ENCODE results near the gene SYNE2. TPM values are rescaled to one million over a fixed set of nuclear protein-coding genes. Genes with fewer than 3 reads are reported as not detected.

SYNE2 gene
- total RNA-seq, 1 donor from 2014 or later, result 85.7 TPM

DNA sequence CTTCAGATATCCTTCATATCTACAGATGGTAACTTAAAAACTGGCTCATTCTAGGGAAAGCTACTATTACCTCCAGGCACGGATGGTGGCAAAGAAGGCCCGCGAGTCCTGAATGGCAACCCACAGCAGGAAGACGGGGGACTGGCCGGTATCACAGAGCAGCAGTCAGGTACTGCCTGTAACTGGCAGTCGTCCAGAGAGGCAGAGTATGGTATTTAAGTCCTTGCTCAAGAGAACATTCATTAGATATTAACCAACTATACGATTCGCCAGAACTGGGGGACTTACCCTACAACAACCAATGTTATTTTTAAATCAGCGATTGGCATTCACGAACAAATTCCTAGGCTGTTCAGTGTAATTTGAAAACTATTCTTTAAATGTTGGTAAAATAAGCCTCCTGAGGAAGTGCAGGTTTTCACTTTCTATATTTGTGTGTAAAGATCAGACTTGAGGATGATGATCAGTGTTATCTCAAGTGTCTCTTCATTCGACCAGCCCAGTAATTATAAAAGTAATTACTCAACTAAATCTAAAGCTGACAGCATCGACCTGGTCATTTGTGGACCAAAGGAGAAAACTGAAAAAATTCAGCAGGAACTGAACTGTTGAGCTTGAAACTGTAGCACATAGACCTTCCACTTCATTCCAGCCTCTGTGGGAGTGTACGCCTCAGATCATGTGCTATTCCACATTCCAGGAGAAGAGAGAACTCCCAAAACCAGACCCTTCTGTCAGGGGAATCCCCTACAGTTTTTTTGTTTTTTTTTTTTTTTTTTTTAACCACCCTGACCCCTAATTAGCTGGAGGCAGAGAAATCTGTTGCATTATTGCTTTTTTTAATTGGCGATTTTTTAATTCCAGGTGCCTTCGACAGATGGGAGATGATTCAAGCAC is 365.8 kb downstream of the SYNE2 start:
- no peak for DNase-seq (ENCODE audit: low spot score)

DNA sequence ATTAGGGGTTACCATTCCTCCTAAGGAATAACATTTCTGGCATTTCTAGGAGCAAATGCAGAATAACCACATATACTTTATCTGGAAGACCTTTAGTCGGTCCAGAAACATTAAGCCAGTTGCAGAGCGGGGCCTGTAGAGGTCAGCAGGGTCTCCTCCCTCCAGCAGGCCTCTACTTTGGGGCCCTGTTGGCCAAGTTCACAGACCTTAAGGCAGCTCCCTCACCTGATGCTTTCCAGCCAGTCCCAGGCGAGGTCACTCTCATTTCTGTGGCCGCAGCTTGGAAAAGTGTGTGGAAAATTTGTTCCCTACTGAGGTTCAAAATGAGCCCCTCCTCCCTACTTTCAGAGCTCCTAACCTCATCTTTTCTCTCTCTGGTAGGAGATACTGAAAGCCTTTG is 367.3 kb downstream of the SYNE2 start:
- no peak for DNase-seq (ENCODE audit: low spot score)

DNA sequence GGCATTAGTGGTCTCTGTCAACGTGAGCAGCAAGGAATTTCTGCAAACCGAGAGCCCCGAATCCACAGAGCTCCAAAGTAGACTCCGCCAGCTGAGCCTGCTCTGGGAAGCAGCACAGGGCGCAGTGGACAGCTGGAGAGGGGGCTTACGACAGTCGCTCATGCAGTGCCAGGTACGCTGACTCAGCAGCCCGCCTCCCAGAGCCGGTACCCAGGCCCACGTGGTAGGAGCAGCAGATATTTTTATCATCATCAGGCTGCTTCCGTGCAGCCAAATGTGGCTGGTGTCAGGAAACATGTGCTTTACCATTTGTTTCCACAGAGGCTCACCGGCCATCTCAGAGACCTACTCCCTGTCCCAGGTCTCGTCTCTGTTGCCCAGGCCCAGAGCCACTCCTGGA is 367.7 kb downstream of the SYNE2 start:
- DNase-seq (ENCODE audit: low spot score), result peak; percentile 28

DNA sequence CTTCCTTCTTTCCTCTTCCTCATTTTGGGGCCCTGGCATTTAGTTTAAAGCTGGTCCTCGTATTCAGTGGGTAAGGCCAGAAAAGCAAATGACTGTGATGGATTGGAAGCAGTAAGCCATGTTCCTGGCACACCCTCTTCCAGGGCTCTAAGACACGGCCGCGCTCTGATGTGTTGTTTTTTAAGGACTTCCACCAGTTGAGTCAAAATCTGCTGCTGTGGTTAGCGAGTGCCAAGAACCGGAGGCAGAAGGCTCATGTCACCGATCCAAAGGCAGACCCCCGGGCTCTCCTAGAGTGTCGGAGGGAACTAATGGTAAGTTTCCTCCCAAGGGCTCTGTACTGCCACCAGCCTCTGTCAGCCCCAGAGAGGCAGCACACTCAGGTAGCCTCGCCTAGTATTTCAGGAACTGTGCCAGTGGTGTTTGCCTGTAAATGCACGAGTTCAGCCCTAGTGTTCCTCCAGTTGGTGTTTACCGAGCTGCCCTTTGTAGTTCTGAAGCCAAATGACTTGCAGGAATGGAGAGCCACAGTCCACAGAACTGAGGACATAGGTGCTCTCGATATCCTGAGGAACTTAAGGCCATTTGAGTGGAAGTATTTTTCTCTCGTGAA is 368.7 kb downstream of the SYNE2 start:
- DNase-seq (ENCODE audit: low spot score), result no peak

DNA sequence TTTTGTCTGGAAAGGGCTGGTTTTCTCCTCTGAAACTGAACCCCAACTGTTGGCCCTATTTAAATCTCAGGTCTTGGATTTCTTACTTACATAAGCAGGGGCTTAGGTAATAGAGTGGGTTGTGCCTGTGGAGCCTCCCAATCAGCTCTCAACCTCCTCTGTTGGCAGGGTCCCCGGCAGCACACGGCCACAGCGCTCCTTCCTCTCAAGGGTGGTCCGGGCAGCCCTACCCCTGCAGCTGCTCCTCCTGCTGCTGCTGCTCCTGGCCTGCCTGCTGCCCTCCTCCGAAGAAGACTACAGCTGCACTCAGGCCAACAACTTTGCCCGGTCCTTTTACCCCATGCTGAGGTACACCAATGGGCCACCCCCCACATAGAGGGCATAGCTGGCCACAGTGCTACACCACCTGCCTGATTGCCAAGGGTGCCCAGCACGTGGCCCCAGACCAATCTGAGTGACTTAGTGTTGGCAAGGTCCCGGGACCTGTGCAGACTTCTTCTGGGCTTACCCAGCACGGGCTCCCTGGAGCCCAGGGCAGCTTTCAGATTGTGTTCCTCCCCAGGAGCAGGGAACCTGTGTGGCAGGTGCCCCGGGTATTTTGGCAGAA is 372.4 kb downstream of the SYNE2 start:
- DNase-seq (ENCODE audit: low spot score), result no peak

DNA sequence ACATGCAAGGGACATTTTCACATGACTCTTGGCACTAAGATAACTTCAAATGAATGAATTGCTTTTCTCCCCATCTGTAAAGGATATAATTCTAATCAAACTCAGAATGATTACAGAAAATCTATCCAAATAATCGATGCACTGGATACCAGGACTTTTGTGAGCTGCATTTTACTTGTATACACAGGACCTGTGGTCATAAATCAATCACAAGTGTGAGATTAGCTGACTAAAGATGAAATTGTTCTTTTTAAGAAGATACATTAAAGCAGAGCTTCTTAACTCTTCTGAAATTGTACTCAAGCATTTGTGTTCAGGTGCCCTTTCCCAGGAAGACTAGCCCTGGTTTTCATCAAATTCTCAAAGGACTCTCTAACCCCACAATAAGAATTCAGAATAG is 375.1 kb downstream of the SYNE2 start:
- DNase-seq (ENCODE audit: low spot score), result no peak

DNA sequence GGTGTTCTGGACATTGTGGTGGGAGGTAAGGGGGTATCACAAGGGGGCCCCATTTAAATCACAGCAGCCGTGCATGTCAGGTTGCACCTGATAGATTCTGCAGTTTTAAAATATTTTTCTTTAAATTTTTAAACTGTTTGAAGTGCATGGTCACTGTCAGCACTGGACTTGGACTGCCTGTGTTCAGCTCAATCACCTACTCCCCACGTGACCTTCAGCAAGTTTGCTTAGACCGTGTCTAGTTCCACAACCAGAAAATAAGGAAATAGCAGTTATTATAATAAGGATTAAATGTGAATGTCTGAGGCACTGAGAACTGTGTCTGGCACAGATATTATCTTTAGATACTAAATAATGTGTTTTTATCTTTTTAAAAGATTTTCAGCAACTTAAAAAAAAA is 376.7 kb downstream of the SYNE2 start:
- DNase-seq (ENCODE audit: low spot score), result no peak

DNA sequence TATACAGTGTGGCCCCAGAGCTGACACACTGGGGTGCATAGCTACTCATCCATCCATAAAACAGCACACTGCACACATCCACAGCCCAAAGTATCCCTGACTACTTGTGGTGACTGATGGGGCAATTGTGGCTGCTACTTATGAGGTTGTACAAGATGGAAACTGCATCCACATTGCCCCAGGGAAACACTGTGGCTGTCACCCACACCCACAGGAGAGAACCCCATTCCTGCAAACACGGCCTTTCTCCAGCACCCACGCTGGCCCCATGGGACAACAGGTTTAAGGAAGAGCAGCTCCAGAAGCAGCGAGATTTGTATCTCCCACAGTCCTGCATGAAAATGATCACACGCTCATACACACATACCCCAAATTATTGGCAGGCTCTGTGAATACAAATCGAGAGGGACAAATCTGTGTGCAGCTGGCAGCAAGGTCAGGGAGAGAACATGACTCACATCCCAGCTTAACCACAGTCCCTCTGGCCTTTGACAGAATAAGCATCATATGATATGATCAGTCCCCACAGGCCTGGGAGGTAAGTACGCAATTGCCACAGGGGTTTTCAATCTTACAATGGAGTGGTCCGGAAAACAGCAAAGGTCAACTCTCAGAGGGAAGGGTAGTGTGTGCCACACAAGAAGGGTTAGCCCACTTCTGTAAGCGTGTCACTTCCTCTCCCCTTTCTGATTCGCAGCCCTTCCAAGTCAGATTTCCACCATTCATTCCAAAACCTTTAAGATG is 379.5 kb downstream of the SYNE2 start:
- DNase-seq (ENCODE audit: low spot score), result no peak

DNA sequence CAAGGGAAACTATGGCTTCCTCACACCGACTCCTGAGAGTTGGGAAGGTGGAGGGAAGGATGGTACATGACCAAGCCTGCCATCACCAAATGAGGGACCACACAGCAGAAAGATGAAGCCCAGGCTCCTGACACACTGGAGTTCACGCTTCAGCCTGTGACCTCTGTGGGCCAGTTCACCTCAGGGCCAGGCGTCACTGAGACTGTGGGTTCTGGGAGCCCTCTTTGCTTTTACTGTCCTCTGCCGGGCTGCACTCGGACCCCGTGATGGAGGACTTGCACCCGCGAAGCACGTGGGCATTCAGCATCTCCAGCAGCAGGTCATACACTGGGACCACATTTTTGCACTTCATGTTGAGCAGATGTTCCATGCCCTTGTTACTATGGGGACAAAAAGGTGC is 380.1 kb downstream of the SYNE2 start:
- DNase-seq (ENCODE audit: low spot score), result no peak

DNA sequence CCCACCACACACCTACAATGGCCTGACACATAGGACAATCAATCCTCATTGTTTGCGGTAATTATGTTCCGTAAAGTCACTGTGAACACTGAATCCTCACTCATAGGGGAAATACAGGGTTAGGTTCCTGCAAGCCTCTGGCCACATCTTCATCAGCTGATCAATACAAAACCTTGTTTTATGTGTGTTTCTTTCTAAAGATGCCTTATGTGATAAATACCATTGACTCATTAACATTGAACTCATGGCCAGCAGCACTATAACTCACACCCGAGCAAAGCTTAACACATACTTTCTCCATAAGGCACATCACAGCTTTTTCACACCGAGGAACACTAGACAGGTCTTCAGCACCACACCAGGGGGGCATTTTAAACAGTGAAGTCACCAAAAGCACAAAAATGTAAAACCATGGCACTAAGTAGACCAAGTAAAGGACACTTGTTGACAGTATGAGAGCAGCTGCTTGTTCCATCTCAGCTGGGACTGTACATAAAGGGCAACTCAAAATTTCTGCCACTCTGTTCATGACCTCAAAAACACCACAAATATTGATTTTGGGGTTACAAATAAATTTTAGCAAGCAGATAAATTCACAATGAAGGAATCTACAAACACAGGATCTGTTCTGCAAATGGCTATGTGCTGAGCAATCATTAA is 380.9 kb downstream of the SYNE2 start:
- DNase-seq (ENCODE audit: low spot score), result no peak

DNA sequence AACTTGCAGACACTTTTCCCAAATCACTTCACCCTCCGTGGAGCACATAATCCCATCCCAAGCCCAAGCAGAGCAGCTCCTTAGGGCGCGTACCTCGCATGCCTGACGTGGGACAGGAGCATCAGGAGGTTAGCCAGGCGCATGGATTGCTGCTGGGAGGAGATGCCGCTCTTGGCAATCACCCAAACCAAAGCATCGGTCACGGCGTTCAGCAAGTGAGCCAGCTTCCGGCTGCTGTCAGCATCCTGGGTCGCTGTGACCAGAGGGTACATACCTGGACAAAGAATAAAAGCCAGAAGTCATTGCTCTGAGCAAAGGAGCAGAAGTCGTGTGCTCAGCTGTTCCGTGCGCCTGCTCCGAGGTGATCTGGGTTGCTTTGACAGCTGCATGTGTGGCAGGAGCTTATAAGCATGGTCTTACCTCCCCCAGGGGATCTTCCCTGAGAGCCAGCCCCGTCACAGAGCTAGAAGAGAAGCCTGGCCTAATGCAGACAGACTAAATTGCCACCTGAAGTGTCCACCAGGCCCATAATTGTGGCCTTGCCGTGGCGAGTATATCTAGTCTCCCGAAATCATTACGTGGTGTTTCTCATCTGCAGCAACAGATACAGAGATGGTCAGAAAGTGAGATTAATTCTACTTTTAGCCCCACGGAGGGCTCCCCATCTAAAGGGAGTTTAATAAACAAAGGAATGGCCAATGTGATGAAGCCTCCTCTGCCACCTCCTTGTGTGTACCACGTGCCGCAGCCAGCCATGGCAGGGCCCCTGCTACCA is 382.3 kb downstream of the SYNE2 start:
- no peak for DNase-seq (ENCODE audit: low spot score)

DNA sequence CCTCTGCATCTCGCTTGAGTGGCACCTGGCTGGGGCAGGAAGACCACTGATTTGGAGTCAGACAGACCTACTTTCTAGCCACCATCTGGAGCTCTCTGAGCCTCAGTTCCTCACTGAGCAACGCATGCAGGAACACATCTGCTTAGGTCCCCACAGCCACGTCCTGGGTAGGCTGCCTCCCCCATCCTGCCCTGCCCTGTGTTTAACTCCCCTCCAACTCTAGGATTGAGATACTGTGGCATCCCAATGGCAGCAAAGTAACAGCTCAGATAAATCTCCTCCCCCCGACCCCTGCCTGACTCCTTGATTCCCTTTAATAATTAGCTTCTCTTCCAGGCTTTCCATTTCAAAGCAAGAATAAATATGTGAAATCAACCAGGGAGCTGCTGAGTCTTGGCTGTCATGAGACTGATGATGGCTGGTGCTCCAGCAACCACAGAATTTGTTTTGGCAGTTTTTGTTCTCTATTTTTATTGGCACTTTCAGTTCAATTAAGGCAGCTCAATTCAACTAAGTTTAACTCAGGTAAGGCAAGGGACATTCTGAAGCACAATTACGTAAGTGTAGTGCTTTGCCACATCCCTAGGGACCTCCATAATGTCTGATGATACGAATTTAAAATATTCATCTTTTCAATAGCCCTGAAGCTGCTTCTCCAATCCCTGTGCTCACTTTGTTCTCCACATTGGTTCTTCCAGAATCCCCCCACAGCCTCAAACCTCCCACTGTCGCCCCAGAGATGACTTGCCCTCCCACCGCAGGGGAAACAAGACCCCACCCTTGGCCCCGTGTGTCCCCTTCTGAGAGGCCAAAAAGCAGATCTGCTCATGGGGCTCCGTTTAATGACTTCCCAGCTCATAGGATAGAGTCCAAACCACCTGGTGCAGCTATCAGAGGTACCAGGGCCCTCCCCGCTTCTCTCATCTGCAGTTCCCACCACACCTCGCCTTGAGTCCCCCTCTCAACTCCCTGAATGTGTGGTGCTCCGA is 383.1 kb downstream of the SYNE2 start:
- DNase-seq (ENCODE audit: low spot score), result no peak

DNA sequence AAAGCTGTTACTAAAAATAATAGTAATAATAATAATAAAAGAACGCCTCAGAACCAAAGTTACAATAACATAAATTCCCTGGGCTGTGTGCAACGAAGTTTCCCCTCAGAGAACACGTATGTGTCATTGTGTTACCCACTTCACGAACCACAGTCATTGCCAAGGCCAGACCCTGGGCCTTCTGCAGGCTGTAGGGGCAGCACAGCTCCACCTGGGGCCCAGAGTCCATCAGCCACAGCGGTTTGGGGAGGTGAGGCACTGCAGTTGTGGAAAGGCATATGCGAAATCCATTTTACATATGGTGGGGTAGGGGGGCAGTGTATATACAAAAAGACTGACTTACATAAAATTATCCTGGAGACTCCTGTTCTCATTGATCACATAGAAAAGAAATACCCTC is 385.2 kb downstream of the SYNE2 start:
- no peak for DNase-seq (ENCODE audit: low spot score)

DNA sequence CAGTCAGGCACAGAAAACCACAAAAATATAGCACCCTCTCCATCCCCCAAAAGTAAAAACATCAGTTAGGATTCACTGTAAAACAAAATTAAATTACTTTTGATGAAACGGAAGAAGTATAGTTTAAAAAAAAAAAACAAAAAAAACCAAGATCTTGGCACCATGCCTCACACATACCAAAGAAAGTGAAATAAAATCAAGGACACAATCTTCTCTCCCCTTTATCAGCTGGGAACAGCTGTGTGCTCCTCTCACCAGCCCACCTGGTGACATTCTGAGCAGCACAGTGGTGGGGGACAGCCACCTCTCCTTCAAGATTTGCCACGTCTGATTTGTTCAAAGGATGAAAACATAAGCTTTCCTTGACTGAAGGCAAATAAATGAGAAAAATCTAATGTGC is 385.8 kb downstream of the SYNE2 start:
- DNase-seq (ENCODE audit: low spot score), result no peak

DNA sequence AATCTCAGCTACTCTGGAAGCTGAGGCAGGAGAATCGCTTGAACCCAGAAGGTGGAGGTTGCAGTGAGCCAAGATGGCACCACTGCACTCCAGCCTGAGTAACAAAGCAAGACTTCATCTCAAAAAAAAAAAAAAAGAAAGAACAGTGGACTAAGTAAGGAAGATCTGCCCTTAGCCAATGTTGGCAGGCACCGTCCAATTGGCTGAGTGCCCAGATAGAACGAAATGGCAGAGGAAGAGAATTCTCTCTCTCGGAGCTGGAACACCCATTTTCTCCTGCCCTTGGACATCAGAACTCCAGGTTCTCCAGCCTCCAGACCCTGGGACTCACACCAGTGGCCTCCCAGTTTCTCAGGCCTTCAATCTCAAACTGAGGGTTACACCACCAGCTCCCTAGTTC is 391.5 kb downstream of the SYNE2 start:
- DNase-seq (ENCODE audit: low spot score), result peak; percentile 47

DNA sequence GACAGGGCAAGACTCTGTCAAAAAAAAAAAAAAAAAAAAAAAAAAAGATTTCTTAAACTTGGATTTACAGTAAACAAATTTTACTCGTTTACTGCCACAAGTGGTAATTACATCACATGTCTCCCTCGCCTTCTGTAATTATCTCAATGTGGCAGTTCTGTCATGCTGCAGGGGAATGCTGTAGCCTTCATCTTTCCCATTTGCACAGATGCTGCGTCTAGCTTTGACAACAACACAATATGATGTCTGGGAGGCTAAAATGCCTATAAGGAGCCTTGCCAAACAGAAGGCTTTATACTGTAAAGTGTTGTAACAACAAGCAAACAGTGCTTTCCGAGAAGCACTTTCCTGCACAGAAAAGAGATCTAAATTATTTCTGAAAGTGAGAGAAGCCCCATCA is 392.7 kb downstream of the SYNE2 start:
- DNase-seq (ENCODE audit: low spot score), result no peak

DNA sequence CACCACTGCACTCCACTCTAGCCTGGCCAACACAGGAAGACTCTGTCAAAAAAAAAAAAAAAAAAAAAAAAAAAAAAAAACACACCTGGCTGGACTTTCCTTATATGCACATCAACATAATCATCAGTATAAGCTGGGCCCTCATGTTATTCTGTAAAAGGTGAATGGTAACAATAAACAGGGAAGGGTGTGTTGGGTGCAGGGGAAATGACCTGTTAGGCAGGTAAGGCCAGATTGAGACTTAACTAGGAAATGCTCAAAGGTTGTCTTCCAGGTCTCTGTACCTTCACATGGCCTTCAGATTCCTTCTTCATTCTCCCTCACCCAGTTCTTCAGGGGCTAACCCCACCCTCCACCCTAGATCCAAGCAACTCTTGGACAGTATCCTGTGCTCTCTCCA is 393.9 kb downstream of the SYNE2 start:
- no peak for DNase-seq (ENCODE audit: low spot score)

DNA sequence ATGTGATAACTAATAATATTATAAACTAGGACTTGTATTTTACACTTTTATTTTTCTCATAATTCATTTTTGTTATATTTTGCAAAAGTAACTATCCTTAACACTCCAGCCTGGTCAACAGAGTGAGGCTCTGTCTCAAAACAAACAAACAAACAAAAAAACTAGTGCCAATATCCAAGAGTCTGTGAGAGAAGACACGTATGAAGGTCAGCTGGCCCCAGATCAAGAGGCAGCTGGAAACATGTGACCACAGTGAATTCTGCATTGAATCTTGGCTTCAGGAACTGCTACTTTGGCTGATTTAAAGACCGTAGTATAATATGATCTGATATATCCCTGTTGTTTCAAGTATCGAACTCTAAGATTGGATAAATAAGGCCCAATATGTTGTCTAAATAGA is 394.4 kb downstream of the SYNE2 start:
- DNase-seq (ENCODE audit: low spot score), result no peak

DNA sequence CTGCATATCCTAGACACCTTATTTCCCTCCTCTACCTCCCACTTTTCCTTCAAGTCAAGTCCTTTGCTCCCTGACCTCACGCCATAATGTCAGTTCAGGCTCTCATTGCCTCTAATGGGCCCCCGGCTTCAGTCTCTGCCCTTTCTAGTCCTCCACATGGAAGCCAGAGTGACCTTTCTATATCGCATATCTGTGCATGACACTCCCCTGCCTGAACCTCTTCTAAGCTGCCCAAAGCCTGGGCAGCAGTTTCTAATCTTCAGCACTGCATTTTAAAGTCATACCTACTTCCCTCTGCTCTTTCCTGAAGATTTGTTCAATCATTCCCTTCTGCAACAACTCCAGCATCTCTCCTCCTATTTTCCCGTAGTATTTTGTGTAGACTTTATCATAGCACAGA is 395.9 kb downstream of the SYNE2 start:
- DNase-seq (ENCODE audit: low spot score), result no peak

DNA sequence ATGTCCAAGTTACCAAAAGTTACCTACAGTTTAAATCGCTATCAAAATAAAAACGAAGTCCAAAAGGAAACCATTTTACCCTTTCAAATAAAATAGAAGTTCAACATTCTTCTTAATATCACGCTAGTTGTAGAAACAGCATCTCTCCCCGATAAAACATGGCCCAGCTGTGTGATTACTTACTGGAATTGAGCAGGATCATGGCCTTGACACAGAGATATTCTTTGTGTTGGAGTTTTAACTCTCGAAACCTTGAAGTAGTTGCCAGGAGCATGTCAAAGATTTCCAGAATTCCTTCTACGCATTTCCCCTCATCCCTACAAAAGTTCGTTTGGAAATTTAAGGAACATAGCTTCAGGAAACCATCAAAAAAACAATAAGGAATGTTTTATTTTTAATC is 396.6 kb downstream of the SYNE2 start:
- DNase-seq (ENCODE audit: low spot score), result no peak
